Gastroesophageal sphincter (tissue), 4 donors: Measurements from ENCODE around the gene YIPF2. TPM values are rescaled to one million over a fixed set of nuclear protein-coding genes. Genes with fewer than 3 reads are reported as not detected.

Experiments
- ATAC-seq: fragments of 150-250 bp; one replicate; pipeline ENCODE4 v1.9.1; 2016; ENCODE audit warnings: mild to moderate bottlenecking, moderate library complexity
- H3K27ac ChIP-seq, 4 donors: fragments of 200-600 bp; sonication (generic) in 3 of 4; 1 replicate in 3 of 4; 2 replicates in 1 of 4; pipeline ENCODE4 v1.5.1; 2016 to 2019
- H3K27me3 ChIP-seq: fragments of 200-600 bp; sonication (generic); one replicate; pipeline ENCODE4 v1.5.1; 2019
- H3K36me3 ChIP-seq, 2 donors: fragments of 200-600 bp; sonication (generic); one replicate each; pipeline ENCODE4 v1.5.1; 2019; ENCODE audit warnings: control low read depth in 1 of 2
- H3K4me1 ChIP-seq, 3 donors: fragments of 200-600 bp; sonication (generic); 1 replicate in 2 of 3; 2 replicates in 1 of 3; pipeline ENCODE4 v1.5.1; 2016 to 2019; ENCODE audit warnings: control low read depth in 2 of 3
- H3K4me3 ChIP-seq, 2 donors: fragments of 200-600 bp; sonication (generic); one replicate each; pipeline ENCODE4 v1.5.1; 2019; ENCODE audit warnings: mild to moderate bottlenecking in 1 of 2, moderate library complexity in 1 of 2
- H3K9me3 ChIP-seq, 3 donors: fragments of 200-600 bp; sonication (generic); one replicate each; pipeline ENCODE4 v1.5.1; 2017 to 2019; ENCODE audit warnings: control low read depth in 2 of 3
- CTCF ChIP-seq, 4 experiments: fragments of 200-600 bp in 2 of 4; fragments of 450-650 bp in 2 of 4; sonication (generic) in 1 of 4; IDR thresholded peaks; one replicate each; pipeline ENCODE4 v1.5.1; 2017 to 2019; ENCODE audit warnings: antibody characterized with exemption in 4 of 4, mild to moderate bottlenecking in 2 of 4, moderate library complexity in 2 of 4
- EP300 ChIP-seq: sonication (generic); formaldehyde crosslinking; IDR thresholded peaks from one replicate; pipeline ENCODE4 v1.6.1; 2017; ENCODE audit warnings: antibody characterized with exemption, mild to moderate bottlenecking
- POLR2A ChIP-seq, 2 donors: fragments of 450-650 bp; IDR thresholded peaks; one replicate each; pipeline ENCODE4 v1.6.1; 2017; ENCODE audit warnings: antibody characterized with exemption in 2 of 2, mild to moderate bottlenecking in 2 of 2, moderate library complexity in 1 of 2
- POLR2AphosphoS5 ChIP-seq: sonication (generic); formaldehyde crosslinking; IDR thresholded peaks from one replicate; pipeline ENCODE4 v1.6.1; 2017; ENCODE audit warnings: antibody characterized with exemption
- WGBS, 2 donors: methylation state at CpG; one replicate each; pipeline ENCODE4 v1.1.5; 2018; ENCODE audit warnings: low coverage in 1 of 2; 5-methylcytosine and 5-hydroxymethylcytosine counted together
- total RNA-seq, 4 donors: library from RNA; depleted of rRNA; stranded (reverse); fragments of >200 nt; gene quantifications; one replicate each; pipeline ENCODE4 v1.1.0, GENCODE V29; 2016

The YIPF2 gene
- total RNA-seq, 4 donors from 2014 or later: 25.5 to 47.8 (median 28.1) TPM

- no peak for ATAC-seq
- Histone ChIP-seq H3K27me3 (no peaks in the 10 kb centered on the region), H3K4me3 (no peak overlapping the region), H3K27ac (no peak overlapping the region), H3K36me3 (no peaks in the 10 kb centered on the region), H3K4me1 (peaks cover 0 to 33% (median 13%) of the 10 kb centered on the region in 3 donors), H3K9me3 (no peaks in the 10 kb centered on the region)
- TF ChIP-seq POLR2AphosphoS5 (no peak), POLR2A (IDR thresholded peaks at IDR 0.05) (no peak), EP300 (no peak), CTCF (IDR thresholded peaks at IDR 0.05) (no peak)
- WGBS, 2 donors: 83 to 85% methylated on average over 2 to 8 of the region's 8 CpGs
Measured at GRCh38 chr19:10971107-10971726, 42.8 kb upstream of the YIPF2 start.

GRCh38 chr19:10968527-10969135 is 40.2 kb upstream of the YIPF2 start:
- WGBS, 2 donors: 57 to 58% methylated on average over 2 to 6 of the region's 10 CpGs
- Histone ChIP-seq H3K36me3 (no peaks in the 10 kb centered on the region), H3K4me1 (peaks cover 0 to 15% (median 0%) of the 10 kb centered on the region in 3 donors), H3K27me3 (no peaks in the 10 kb centered on the region), H3K27ac (no peak overlapping the region), H3K9me3 (no peaks in the 10 kb centered on the region), H3K4me3 (no peak overlapping the region)
- TF ChIP-seq EP300: no peak
- no peak for TF ChIP-seq CTCF (IDR thresholded peaks at IDR 0.05)
- no peak for TF ChIP-seq POLR2A (IDR thresholded peaks at IDR 0.05)
- TF ChIP-seq POLR2AphosphoS5: no peak
- no peak for ATAC-seq

GRCh38 chr19:10966809-10967208 is 38.4 kb upstream of the YIPF2 start:
- no peaks in the 10 kb centered on the region for H3K27me3 ChIP-seq
- 72 to 83% methylated on average over 6 to 8 of the region's 8 CpGs for WGBS, 2 donors

GRCh38 chr19:10965398-10965797 is 37.0 kb upstream of the YIPF2 start:
- TF ChIP-seq EP300 (no peak), CTCF (IDR thresholded peaks at IDR 0.05) (no peak), POLR2A (IDR thresholded peaks at IDR 0.05) (no peak), POLR2AphosphoS5 (no peak)
- 77 to 83% methylated on average over 5 to 6 of the region's 6 CpGs for WGBS, 2 donors
- Histone ChIP-seq H3K36me3 (no peaks in the 10 kb centered on the region), H3K4me3 (no peak overlapping the region), H3K27me3 (no peaks in the 10 kb centered on the region), H3K4me1 (peaks cover 0 to 37% (median 8%) of the 10 kb centered on the region in 3 donors), H3K9me3 (no peaks in the 10 kb centered on the region), H3K27ac (no peak overlapping the region)
- no peak for ATAC-seq

More at GRCh38 chr19:10966809-10967208, 38.4 kb upstream of the YIPF2 start:
- Histone ChIP-seq H3K36me3 (no peaks in the 10 kb centered on the region), H3K4me3 (no peak overlapping the region), H3K4me1 (peaks cover 0 to 33% (median 8%) of the 10 kb centered on the region in 3 donors), H3K27ac (no peak overlapping the region), H3K9me3 (no peaks in the 10 kb centered on the region)
- no peak for TF ChIP-seq CTCF (IDR thresholded peaks at IDR 0.05)
- no peak for TF ChIP-seq POLR2A (IDR thresholded peaks at IDR 0.05)
- no peak for TF ChIP-seq EP300
- TF ChIP-seq POLR2AphosphoS5: no peak
- no peak for ATAC-seq

GRCh38 chr19:10964903-10965302 is 36.5 kb upstream of the YIPF2 start:
- Histone ChIP-seq H3K36me3 (no peaks in the 10 kb centered on the region), H3K4me1 (peaks cover 0 to 39% (median 10%) of the 10 kb centered on the region in 3 donors), H3K4me3 (no peak overlapping the region), H3K27ac (no peak overlapping the region), H3K9me3 (no peaks in the 10 kb centered on the region), H3K27me3 (no peaks in the 10 kb centered on the region)
- ATAC-seq: no peak
- TF ChIP-seq POLR2A (IDR thresholded peaks at IDR 0.05) (no peak), CTCF (IDR thresholded peaks at IDR 0.05) (no peak), POLR2AphosphoS5 (no peak), EP300 (no peak)
- WGBS, 2 donors: 100% methylated on average over 1 of the region's 4 CpGs; no CpG with 5 or more reads in 1 of the 2 donors
